K562 (cell line): ENCODE measurements around the gene TDRKH. TPM values are rescaled to one million over a fixed set of nuclear protein-coding genes. Genes with fewer than 3 reads are reported as not detected.
A peak's percentile ranks its signal among the peaks of the same experiment; 100 is the strongest.

Experiments
- ATAC-seq: fragments of 200-7000 bp; cut with Tn5 transposase; 3 replicates; pipeline ENCODE4 v1.9.1; 2020; ENCODE audit warnings: moderate library complexity
- BruUV-seq: library from RNA; stranded (reverse); fragments of 400-500 nt; replicated peaks from 2 replicates; lab custom pipeline; 2021; lab: Mats Ljungman, UMichigan
- CTCF ChIA-PET: fragments of 300-600 bp; formaldehyde crosslinking; extraction: SDS; loops from one replicate; lab custom pipeline; 2021; ENCODE audit warnings: low intra/inter-chr PET ratio; lab: Yijun Ruan, JAX
- POLR2A ChIA-PET: fragments of 300-600, 350-650 bp; sonication (Branson Sonifier 250); formaldehyde crosslinking; extraction: SDS; loops from one replicate; lab custom pipeline; 2021; ENCODE audit warnings: antibody characterized with exemption, inconsistent platforms; lab: Yijun Ruan, JAX
- DNase-seq, 4 experiments: peaks; one replicate each; pipeline versions ENCODE4 v3.0.0 to v3.0.0-alpha.2; 2011 to 2018; ENCODE audit warnings: low spot score in 3 of 4, mixed read lengths in 3 of 4; ENCODE audit errors: extremely low read depth in 1 of 4
- FAIRE-seq: peaks from 2 replicates; lab custom pipeline; 2011; peaks lifted over from hg19 to GRCh38; lab: Jason Lieb, UNC
- H2AFZ ChIP-seq: 2 replicates; pipeline ENCODE4 v1.6.0; 2011; ENCODE audit warnings: low read depth, low read length, control low read depth, inconsistent platforms
- H3K27ac ChIP-seq: fragments of 200-600 bp; 3 replicates; pipeline ENCODE4 v1.8.0; 2011; ENCODE audit warnings: low read depth, mild to moderate bottlenecking, control low read depth, inconsistent platforms, low read length, moderate library complexity, mixed read lengths; ENCODE audit errors: extremely low read depth
- H3K27me3 ChIP-seq, 2 experiments: fragments of 300-600 bp in 1 of 2; 2 replicates in 1 of 2; 3 replicates in 1 of 2; pipeline versions ENCODE4 v1.6.0 to v1.8.0; 2011; ENCODE audit warnings: inconsistent platforms in 2 of 2, low read length in 2 of 2, mild to moderate bottlenecking in 1 of 2, mixed read lengths in 1 of 2, moderate library complexity in 1 of 2; ENCODE audit not compliant: control insufficient read depth in 2 of 2, insufficient read depth in 2 of 2
- H3K36me3 ChIP-seq: fragments of 300-600 bp; 3 replicates; pipeline ENCODE4 v1.8.0; 2011; ENCODE audit warnings: mild to moderate bottlenecking, low read length, inconsistent platforms; ENCODE audit not compliant: control insufficient read depth, insufficient read depth
- H3K4me1 ChIP-seq, 2 experiments: fragments of 200-600 bp in 1 of 2; replicated peaks in 1 of 2; 2 replicates in 1 of 2; 3 replicates in 1 of 2; pipeline versions ENCODE4 v1.5.1 to v1.8.0; 2011; ENCODE audit warnings: inconsistent platforms in 2 of 2, low read length in 2 of 2, mild to moderate bottlenecking in 1 of 2, mixed read lengths in 1 of 2, moderate library complexity in 1 of 2; ENCODE audit not compliant: control insufficient read depth in 2 of 2, insufficient read depth in 2 of 2
- H3K4me2 ChIP-seq: 2 replicates; pipeline ENCODE4 v1.6.1; 2011; ENCODE audit warnings: low read length, control low read depth, inconsistent platforms, mixed read lengths; ENCODE audit not compliant: insufficient read depth
- H3K4me3 ChIP-seq: fragments of 200-600 bp; sonication (generic), shearing (Covaris generic); 2 replicates; pipeline ENCODE4 v1.5.1; 2016; ENCODE audit warnings: control low read depth, inconsistent platforms
- H3K79me2 ChIP-seq: fragments of 200-600 bp; 3 replicates; pipeline ENCODE4 v1.8.0; 2011; ENCODE audit warnings: low read length, inconsistent platforms; ENCODE audit not compliant: control insufficient read depth, insufficient read depth
- H3K9ac ChIP-seq, 2 experiments: 2 replicates each; pipeline versions ENCODE4 v1.6.0 to v1.6.1; 2011; ENCODE audit warnings: low read depth in 2 of 2, low read length in 2 of 2, control low read depth in 1 of 2, inconsistent platforms in 1 of 2, mild to moderate bottlenecking in 1 of 2, mixed read lengths in 1 of 2; ENCODE audit not compliant: insufficient read depth in 1 of 2
- H3K9me1 ChIP-seq: one replicate; pipeline ENCODE4 v1.6.0; 2011; ENCODE audit warnings: inconsistent platforms, mild to moderate bottlenecking, low read length, moderate library complexity; ENCODE audit not compliant: control insufficient read depth, insufficient read depth
- H3K9me3 ChIP-seq: replicated peaks from 2 replicates; pipeline ENCODE4 v1.5.1; 2011; ENCODE audit warnings: low read depth, low read length, inconsistent platforms; ENCODE audit not compliant: control insufficient read depth, insufficient read depth
- H4K20me1 ChIP-seq: replicated peaks from 2 replicates; pipeline ENCODE4 v1.6.1; 2011; ENCODE audit warnings: low read length, inconsistent platforms, mixed read lengths; ENCODE audit not compliant: control insufficient read depth, insufficient read depth
- MCM3 ChIP-seq: fragments of 450-650 bp; IDR thresholded peaks from 2 replicates; pipeline ENCODE4 v1.6.1; 2016
- SIN3A ChIP-seq, 2 experiments: fragments of 150-350 bp in 1 of 2; IDR thresholded peaks; 2 replicates each; pipeline ENCODE4 v1.6.1; 2011 to 2016; ENCODE audit warnings: borderline replicate concordance in 2 of 2, low read depth in 2 of 2, low read length in 2 of 2, mild to moderate bottlenecking in 2 of 2, moderate library complexity in 2 of 2; ENCODE audit not compliant: control insufficient read depth in 1 of 2
- TCF3 ChIP-seq: sonication (generic); formaldehyde crosslinking; IDR thresholded peaks from 2 replicates; pipeline ENCODE4 v1.4.0; 2020; ENCODE audit warnings: mild to moderate bottlenecking, missing genetic modification reagents
- VEZF1 ChIP-seq: fragments of 200-800 bp; sonication (Bioruptor generic); IDR thresholded peaks from 2 replicates; pipeline ENCODE4 v1.6.1; 2017; ENCODE audit warnings: missing genetic modification characterization, missing compliant biosample characterization
- ZNF398 ChIP-seq: fragments of 250-450 bp; sonication (Bioruptor Pico); IDR thresholded peaks from 2 replicates; pipeline ENCODE4 v1.8.0; 2021; ENCODE audit warnings: moderate library complexity, mild to moderate bottlenecking, inconsistent platforms
- ZNF77 ChIP-seq: fragments of 250-450 bp; sonication (Bioruptor Pico); IDR thresholded peaks from 2 replicates; pipeline ENCODE4 v1.5.0; 2020
- WGBS: fragments of 100-300 bp; shearing (Covaris generic); methylation state at CpG from one replicate; pipeline ENCODE4 v1.1.6; 2016; ENCODE audit warnings: low coverage, mixed read lengths; ENCODE audit not compliant: insufficient coverage; ENCODE audit errors: missing lambda C conversion rate; 5-methylcytosine and 5-hydroxymethylcytosine counted together
- in situ Hi-C: fragments of 300-500 bp; cut with MboI; formaldehyde crosslinking; loops from 4 replicates; pipeline ENCODE4 v1.15.0; 2018; ENCODE audit warnings: inconsistent platforms, mixed read lengths
- intact Hi-C: fragments of 100-400 bp; cut with micrococcal nuclease; formaldehyde crosslinking; loops from 2 replicates; pipeline ENCODE4 v1.14.2; 2022
- polyA plus RNA-seq, 8 experiments: library from polyadenylated mRNA; depleted of rRNA in 4 of 8; stranded (reverse) in 5 of 8; unstranded in 3 of 8; fragments of >200 nt; fragmentation: Nextera tagmentation in 2 of 8; fragmentation: Illumina TruSeq in 1 of 8; extraction: Ambion mirVana in 2 of 8; extraction: Trizol in 1 of 8; gene quantifications; 2 replicates each; pipeline versions ENCODE4 v1.2.1 to v1.2.3, GENCODE V29; 2011 to 2014; ENCODE audit warnings: inconsistent platforms in 1 of 8, missing spikeins in 1 of 8
- total RNA-seq, 7 experiments: library from RNA; depleted of rRNA in 6 of 7; stranded (reverse); fragments of >200 nt in 6 of 7; fragmentation: Illumina TruSeq in 2 of 7; extraction: Trizol in 2 of 7; gene quantifications; 2 replicates each; pipeline versions ENCODE4 v1.2.1 to v1.2.3, GENCODE V29; 2011 to 2021; ENCODE audit warnings: low replicate concordance in 1 of 7
- TF ChIP-seq, protein P1 (sequence below): fragments of 250-450 bp; sonication (Bioruptor Pico); IDR thresholded peaks from 2 replicates; pipeline ENCODE4 v1.4.0; 2020

The TDRKH gene
- total and polyA plus RNA-seq, 9 of the 15 experiments (the other 6 are each of a cell fraction or from before 2014, with no cell fraction given), result 4.3 to 21.3 (median 8.4) TPM

- TF ChIP-seq ZNF398, result no peak
- TF ChIP-seq, protein P1, sequence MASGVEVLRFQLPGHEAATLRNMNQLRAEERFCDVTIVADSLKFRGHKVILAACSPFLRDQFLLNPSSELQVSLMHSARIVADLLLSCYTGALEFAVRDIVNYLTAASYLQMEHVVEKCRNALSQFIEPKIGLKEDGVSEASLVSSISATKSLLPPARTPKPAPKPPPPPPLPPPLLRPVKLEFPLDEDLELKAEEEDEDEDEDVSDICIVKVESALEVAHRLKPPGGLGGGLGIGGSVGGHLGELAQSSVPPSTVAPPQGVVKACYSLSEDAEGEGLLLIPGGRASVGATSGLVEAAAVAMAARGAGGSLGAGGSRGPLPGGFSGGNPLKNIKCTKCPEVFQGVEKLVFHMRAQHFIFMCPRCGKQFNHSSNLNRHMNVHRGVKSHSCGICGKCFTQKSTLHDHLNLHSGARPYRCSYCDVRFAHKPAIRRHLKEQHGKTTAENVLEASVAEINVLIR (CRISPR knock-in tag), result no peak
- TF ChIP-seq VEZF1, result 0 out of 2 replicates have a peak, but pooled peaks have one; percentile 21
Measured at GRCh38 chr1:151756291-151756690, 34.0 kb downstream of the TDRKH start (continued).

DNA sequence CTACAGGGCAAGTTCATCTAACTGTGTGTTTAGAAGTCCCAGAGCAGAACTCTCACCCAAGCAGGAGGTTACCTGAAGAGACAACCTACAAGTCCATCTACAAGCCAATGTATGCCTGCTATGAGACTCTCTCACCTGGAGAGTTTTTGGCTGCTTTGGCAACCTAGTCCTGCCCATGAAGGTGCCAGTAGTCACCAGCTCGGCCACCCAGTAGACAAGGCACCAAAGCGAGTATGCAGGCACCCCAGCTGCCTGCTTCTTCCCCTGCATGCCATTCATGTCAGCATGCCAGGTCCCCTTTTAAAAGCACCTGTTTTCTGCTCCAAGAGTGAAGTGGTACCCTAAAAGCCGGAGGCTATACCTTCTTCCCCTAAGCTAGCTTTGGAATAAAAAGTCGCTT, 48.8 kb downstream of the TDRKH start:
- Histone ChIP-seq H3K27me3 (no peaks in the 10 kb centered on the region), H2AFZ (no peak overlapping the region; the same call in 1 of the 2 replicates), H4K20me1 (no peaks in the 10 kb centered on the region), H3K36me3 (no peaks in the 10 kb centered on the region), H3K9me3 (peaks cover 11% of the 10 kb centered on the region), H3K4me3 (no peak overlapping the region)
- intact Hi-C loops, result no loop called here
- ATAC-seq (no peak), FAIRE-seq (no peak)
- TF ChIP-seq ZNF77 (CRISPR knock-in tag), result no peak
- no peak for TF ChIP-seq TCF3 (CRISPR knock-in tag)
- no peak for TF ChIP-seq SIN3A (IDR thresholded peaks at IDR 0.05; ENCODE audit: borderline replicate concordance in 2 of 2, control insufficient read depth in 1 of 2, low read depth in 2 of 2, low read length in 2 of 2)
- no peak for TF ChIP-seq MCM3
- TF ChIP-seq, all 486 proteins: peak for 0
- in situ Hi-C loops, result no loop called here
- BruUV-seq, result no TSS peak
- ChIA-PET CTCF (no interaction called here), POLR2A (interaction anchor here (0.6 kb wide), 2 partner anchors 59 to 207 kb away, joined by 4 read pairs; no protein-coding TSS in a partner anchor)
- H3K4me1 ChIP-seq, result peaks cover 4 to 9% of the 10 kb centered on the region in 2 experiments; a peak in 4 of 5 replicates
- H3K9ac ChIP-seq, result no peak overlapping the region
- H3K79me2 ChIP-seq, result no peaks in the 10 kb centered on the region
- no peaks in the 10 kb centered on the region for H3K9me1 ChIP-seq
- no peak overlapping the region for H3K27ac ChIP-seq
- WGBS, result 36% methylated on average over 4 of the region's 4 CpGs
- no peak for DNase-seq
- no peak overlapping the region for H3K4me2 ChIP-seq
